Panc1 (cell line): ENCODE measurements around the gene DDB1. TPM values are rescaled to one million over a fixed set of nuclear protein-coding genes. Genes with fewer than 3 reads are reported as not detected.

Experiments used
- ATAC-seq: fragments of 200-7000 bp; cut with Tn5 transposase; 2 replicates; pipeline ENCODE4 v1.9.1; 2020; ENCODE audit warnings: mild to moderate bottlenecking, moderate library complexity
- BruUV-seq: library from RNA; stranded (reverse); fragments of 400-500 nt; replicated peaks from 2 replicates; lab custom pipeline; 2021; lab: Mats Ljungman, UMichigan
- CTCF ChIA-PET: fragments of 300-600 bp; sonication (Branson Sonifier 250); formaldehyde crosslinking; loops from one replicate; lab custom pipeline; 2022; ENCODE audit warnings: antibody characterized with exemption; lab: Charles Lee
- POLR2A ChIA-PET: fragments of 300-600 bp; sonication (Branson Sonifier 250); formaldehyde crosslinking; loops from one replicate; lab custom pipeline; 2022; ENCODE audit warnings: antibody characterized with exemption; lab: Charles Lee
- DNase-seq: peaks from one replicate; pipeline ENCODE4 v3.0.0-alpha.2; 2010; ENCODE audit warnings: low read depth, low spot score
- H3K27ac ChIP-seq: 2 replicates; pipeline ENCODE4 v1.5.1; 2011; ENCODE audit warnings: mild to moderate bottlenecking, low read length, inconsistent platforms
- H3K27me3 ChIP-seq: fragments of 200-500 bp; sonication (Bioruptor generic); 2 replicates; pipeline ENCODE4 v1.6.0; 2014; ENCODE audit warnings: low read length, inconsistent platforms; ENCODE audit not compliant: control insufficient read depth, insufficient read depth
- H3K36me3 ChIP-seq: fragments of 200-500 bp; sonication (Bioruptor generic); 2 replicates; pipeline ENCODE4 v1.5.1; 2014; ENCODE audit warnings: inconsistent platforms, mild to moderate bottlenecking, low read length, moderate library complexity; ENCODE audit not compliant: control insufficient read depth, insufficient read depth
- H3K4me1 ChIP-seq: 2 replicates; pipeline ENCODE4 v1.5.1; 2011; ENCODE audit warnings: inconsistent platforms, mild to moderate bottlenecking, low read length, moderate library complexity; ENCODE audit not compliant: control insufficient read depth, insufficient read depth
- H3K4me3 ChIP-seq, 2 experiments: 2 replicates each; pipeline ENCODE4 v1.5.1; 2011 to 2012; ENCODE audit warnings: low read depth in 2 of 2, low read length in 2 of 2, mild to moderate bottlenecking in 2 of 2, inconsistent platforms in 1 of 2, moderate library complexity in 1 of 2
- H3K9me3 ChIP-seq: fragments of 200-500 bp; sonication (Bioruptor generic); 2 replicates; pipeline ENCODE4 v1.5.1; 2014; ENCODE audit warnings: low read depth, mild to moderate bottlenecking, inconsistent platforms, low read length, moderate library complexity; ENCODE audit not compliant: control insufficient read depth, insufficient read depth
- CTCF ChIP-seq: fragments of 450-650 bp; IDR thresholded peaks from 2 replicates; pipeline ENCODE4 v1.5.1; 2017; ENCODE audit warnings: mild to moderate bottlenecking
- POLR2AphosphoS5 ChIP-seq: IDR thresholded peaks from 2 replicates; pipeline ENCODE4 v1.6.1; 2012; ENCODE audit warnings: mild to moderate bottlenecking, low read depth, low read length, moderate library complexity
- REST ChIP-seq, 2 experiments: IDR thresholded peaks; 2 replicates each; pipeline ENCODE4 v1.6.1; 2011 to 2012; ENCODE audit warnings: low read depth in 2 of 2, control low read depth in 1 of 2, low read length in 1 of 2, mild to moderate bottlenecking in 1 of 2, moderate library complexity in 1 of 2; ENCODE audit not compliant: insufficient read depth in 1 of 2
- SIN3A ChIP-seq: IDR thresholded peaks from 2 replicates; pipeline ENCODE4 v1.6.1; 2012; ENCODE audit warnings: low read depth, mild to moderate bottlenecking, low read length, moderate library complexity, borderline replicate concordance; ENCODE audit not compliant: insufficient read depth
- TCF7L2 ChIP-seq: IDR thresholded peaks from 2 replicates; pipeline ENCODE4 v1.6.1; 2011; ENCODE audit warnings: mild to moderate bottlenecking, low read depth, low read length, inconsistent platforms
- in situ Hi-C: cut with HindIII; loops from 2 replicates; pipeline ENCODE4 v1.10.0; 2016; ENCODE audit warnings: low sequenced_read_pairs, low pct_unique_long_range_greater_than_20kb
- intact Hi-C: fragments of 100-400 bp; cut with micrococcal nuclease; formaldehyde crosslinking; loops from one replicate; pipeline ENCODE4 v1.10.0; 2022; ENCODE audit not compliant: unreplicated experiment
- total RNA-seq: library from RNA; stranded (reverse); gene quantifications from one replicate; pipeline ENCODE4 v1.2.1, GENCODE V29; 2021; ENCODE audit not compliant: unreplicated experiment

DDB1 gene
- total RNA-seq, 1 experiment from 2014 or later, result 217 TPM

GRCh38 chr11:61305417-61305816 is 27.5 kb downstream of the DDB1 start:
- no peak overlapping the region for H3K27ac ChIP-seq
- TF ChIP-seq TCF7L2 (no peak), REST (IDR thresholded peaks at IDR 0.05; ENCODE audit: insufficient read depth in 1 of 2, low read depth in 2 of 2, low read length in 1 of 2) (no peak), SIN3A (no peak), POLR2AphosphoS5 (no peak), CTCF (no peak)
- DNase-seq (no peak), ATAC-seq (no peak)
- no peaks in the 10 kb centered on the region for H3K27me3 ChIP-seq
- H3K4me1 ChIP-seq, result no peaks in the 10 kb centered on the region
- no peak overlapping the region for H3K4me3 ChIP-seq
- peaks cover 44% of the 10 kb centered on the region for H3K36me3 ChIP-seq
- intact Hi-C loops (no loop called here), in situ Hi-C loops (no loop called here)
- CTCF ChIA-PET, result interaction anchor here (0.7 kb wide), 1 partner anchor 47 kb away, joined by 7 read pairs; no protein-coding TSS in a partner anchor
- POLR2A ChIA-PET, result interaction anchor here (0.6 to 0.7 kb wide), 2 partner anchors 217 to 1733 kb away, joined by 5 read pairs; no protein-coding TSS in a partner anchor
- H3K9me3 ChIP-seq, result no peaks in the 10 kb centered on the region
- no TSS peak for BruUV-seq

- POLR2A ChIA-PET, result no interaction called here
- BruUV-seq, result no TSS peak
- no peak overlapping the region for H3K27ac ChIP-seq
- intact Hi-C loops (no loop called here), in situ Hi-C loops (no loop called here)
- peaks cover 30% of the 10 kb centered on the region for H3K36me3 ChIP-seq
- H3K4me1 ChIP-seq, result no peaks in the 10 kb centered on the region
- DNase-seq (no peak), ATAC-seq (no peak)
- CTCF ChIA-PET, result interaction anchor here (0.6 kb wide), 1 partner anchor 75 kb away, joined by 4 read pairs; no protein-coding TSS in a partner anchor
- H3K9me3 ChIP-seq, result no peaks in the 10 kb centered on the region
- H3K4me3 ChIP-seq, result no peak overlapping the region
- H3K27me3 ChIP-seq, result no peaks in the 10 kb centered on the region
- TF ChIP-seq REST (IDR thresholded peaks at IDR 0.05; ENCODE audit: insufficient read depth in 1 of 2, low read depth in 2 of 2, low read length in 1 of 2), result no peak
- no peak for TF ChIP-seq SIN3A
- no peak for TF ChIP-seq CTCF
- no peak for TF ChIP-seq TCF7L2
Measured at GRCh38 chr11:61303725-61304124, 29.2 kb downstream of the DDB1 start.
